HUES48 (cell line): ENCODE results near the gene STEAP3.

ENCODE experiments used
- H3K27ac ChIP-seq: one replicate; pipeline ENCODE4 v1.7.0; 2013; ENCODE audit warnings: low read depth, low read length, inconsistent platforms
- H3K27me3 ChIP-seq: 2 replicates; pipeline ENCODE4 v1.6.1; 2013; ENCODE audit warnings: mild to moderate bottlenecking, low read length; ENCODE audit not compliant: control insufficient read depth, insufficient read depth
- H3K36me3 ChIP-seq: 2 replicates; pipeline ENCODE4 v1.6.1; 2013; ENCODE audit warnings: low read length; ENCODE audit not compliant: control insufficient read depth, insufficient read depth
- H3K4me1 ChIP-seq: 2 replicates; pipeline ENCODE4 v1.6.1; 2013; ENCODE audit warnings: mild to moderate bottlenecking, low read length; ENCODE audit not compliant: control insufficient read depth, insufficient read depth
- H3K4me3 ChIP-seq: 2 replicates; pipeline ENCODE4 v1.5.1; 2013; ENCODE audit warnings: mild to moderate bottlenecking, low read depth, low read length
- H3K9ac ChIP-seq: 2 replicates; pipeline ENCODE4 v1.6.1; 2013; ENCODE audit warnings: mild to moderate bottlenecking, low read depth, low read length, moderate library complexity
- H3K9me3 ChIP-seq: 2 replicates; pipeline ENCODE4 v1.6.1; 2013; ENCODE audit warnings: low read length; ENCODE audit not compliant: control insufficient read depth, insufficient read depth

STEAP3 gene

GRCh38 chr2:119304847-119305246 is 81.2 kb downstream of the STEAP3 start:
- Histone ChIP-seq H3K9me3 (no peaks in the 10 kb centered on the region), H3K4me1 (peaks cover 42% of the 10 kb centered on the region), H3K36me3 (no peaks in the 10 kb centered on the region), H3K9ac (no peak overlapping the region), H3K4me3 (no peak overlapping the region), H3K27me3 (no peaks in the 10 kb centered on the region), H3K27ac (no peak overlapping the region)

- H3K4me3 ChIP-seq, result no peak overlapping the region
- no peaks in the 10 kb centered on the region for H3K27me3 ChIP-seq
- H3K4me1 ChIP-seq, result peaks cover 42% of the 10 kb centered on the region
- H3K36me3 ChIP-seq, result no peaks in the 10 kb centered on the region
- H3K9me3 ChIP-seq, result no peaks in the 10 kb centered on the region
- H3K27ac ChIP-seq, result no peak overlapping the region
- no peak overlapping the region for H3K9ac ChIP-seq
Measured at GRCh38 chr2:119305497-119306195, 82.0 kb downstream of the STEAP3 start.

GRCh38 chr2:119306196-119306590 is 82.6 kb downstream of the STEAP3 start:
- H3K9ac ChIP-seq, result no peak overlapping the region
- H3K4me1 ChIP-seq, result peaks cover 38% of the 10 kb centered on the region
- no peak overlapping the region for H3K4me3 ChIP-seq

GRCh38 chr2:119307419-119308140 is 83.9 kb downstream of the STEAP3 start:
- H3K4me3 ChIP-seq, result no peak overlapping the region
- H3K4me1 ChIP-seq, result peaks cover 27% of the 10 kb centered on the region
- no peaks in the 10 kb centered on the region for H3K36me3 ChIP-seq
- no peak overlapping the region for H3K9ac ChIP-seq
- no peaks in the 10 kb centered on the region for H3K9me3 ChIP-seq
- H3K27me3 ChIP-seq, result no peaks in the 10 kb centered on the region
- no peak overlapping the region for H3K27ac ChIP-seq

More at GRCh38 chr2:119306196-119306590, 82.6 kb downstream of the STEAP3 start:
- Histone ChIP-seq H3K36me3 (no peaks in the 10 kb centered on the region), H3K9me3 (no peaks in the 10 kb centered on the region), H3K27me3 (no peaks in the 10 kb centered on the region), H3K27ac (no peak overlapping the region)

GRCh38 chr2:119308793-119309330 is 85.2 kb downstream of the STEAP3 start:
- H3K9me3 ChIP-seq, result no peaks in the 10 kb centered on the region
- H3K27me3 ChIP-seq, result no peaks in the 10 kb centered on the region
- no peaks in the 10 kb centered on the region for H3K36me3 ChIP-seq
- H3K27ac ChIP-seq, result no peak overlapping the region
- no peak overlapping the region for H3K9ac ChIP-seq
- peaks cover 15% of the 10 kb centered on the region for H3K4me1 ChIP-seq
- H3K4me3 ChIP-seq, result no peak overlapping the region

DNA sequence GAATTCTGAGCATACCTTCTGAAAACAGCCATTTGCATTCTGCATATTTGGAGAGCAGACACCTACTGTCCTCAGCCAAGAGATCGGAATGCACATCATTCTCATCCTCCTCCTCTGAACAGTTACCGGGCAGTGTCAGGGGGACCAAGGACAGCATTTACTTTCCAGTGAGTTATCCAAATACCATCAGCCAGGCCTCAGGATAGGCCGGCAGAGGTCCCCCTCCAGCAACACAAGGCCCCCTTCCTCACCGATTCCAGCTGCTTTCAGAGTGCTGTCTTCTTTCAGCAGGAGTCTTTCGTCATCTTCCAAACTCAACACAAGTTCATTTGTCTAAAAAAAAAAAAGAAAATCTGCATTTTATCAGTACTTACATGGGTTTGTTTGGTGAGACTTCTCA is 87.7 kb downstream of the STEAP3 start:
- no peak overlapping the region for H3K27ac ChIP-seq
- peaks cover 9% of the 10 kb centered on the region for H3K4me1 ChIP-seq
- H3K4me3 ChIP-seq, result no peak overlapping the region
- H3K9me3 ChIP-seq, result no peaks in the 10 kb centered on the region
- H3K36me3 ChIP-seq, result no peaks in the 10 kb centered on the region
- no peaks in the 10 kb centered on the region for H3K27me3 ChIP-seq
- H3K9ac ChIP-seq, result no peak overlapping the region

DNA sequence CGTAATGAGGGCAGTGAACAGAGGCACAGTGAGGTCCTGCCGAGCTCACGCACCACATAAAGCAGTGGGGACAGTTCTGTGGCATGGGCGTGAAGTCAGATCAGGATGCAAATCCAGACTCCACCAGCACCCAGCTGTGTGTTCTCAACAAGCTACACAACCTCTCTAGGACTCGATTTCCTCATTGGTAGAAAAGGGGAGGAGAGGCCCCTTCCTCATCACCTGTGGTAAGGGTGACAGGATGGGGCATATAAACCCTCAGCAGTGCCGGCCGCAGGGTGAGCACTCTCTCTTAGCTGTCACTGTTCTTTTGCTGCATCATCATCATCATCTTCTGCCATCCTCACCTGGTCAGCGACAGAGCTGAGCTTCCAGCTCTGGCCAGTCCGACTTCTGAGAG is 88.2 kb downstream of the STEAP3 start:
- no peak overlapping the region for H3K4me3 ChIP-seq
- H3K9me3 ChIP-seq, result no peaks in the 10 kb centered on the region
- no peak overlapping the region for H3K9ac ChIP-seq
- no peaks in the 10 kb centered on the region for H3K36me3 ChIP-seq
- no peak overlapping the region for H3K27ac ChIP-seq
- H3K27me3 ChIP-seq, result no peaks in the 10 kb centered on the region
- H3K4me1 ChIP-seq, result peaks cover 9% of the 10 kb centered on the region
